Measurements from ENCODE around the gene CDC20B. TPM values are rescaled to one million over a fixed set of nuclear protein-coding genes. Genes with fewer than 3 reads are reported as not detected.

CDC20B gene
- total RNA-seq, 1 donor from 2014 or later: not detected

- Mint-ChIP-seq H3K9me3 (no peaks in the 10 kb centered on the region), H3K27ac (ENCODE audit: unreplicated experiment) (no peak overlapping the region), H3K4me3 (no peak overlapping the region), H3K36me3 (ENCODE audit: low read depth) (no peaks in the 10 kb centered on the region), H3K4me1 (no peaks in the 10 kb centered on the region), H3K27me3 (ENCODE audit: low read depth) (peaks cover 56% of the 10 kb centered on the region)
- TF ChIP-seq CTCF (conservative IDR thresholded peaks at IDR 0.05): no peak
- DNase-seq (ENCODE audit: low read depth, low spot score): no peak
These were observed 38.4 kb upstream of the CDC20B start for GRCh38 chr5:55211184-55211874.

GRCh38 chr5:55205001-55205400 lies 32.0 kb upstream of the CDC20B start:
- DNase-seq (ENCODE audit: low read depth, low spot score): no peak
- Mint-ChIP-seq H3K9me3 (peaks cover 6% of the 10 kb centered on the region), H3K27ac (ENCODE audit: unreplicated experiment) (no peak overlapping the region), H3K4me1 (no peaks in the 10 kb centered on the region), H3K4me3 (no peak overlapping the region), H3K27me3 (ENCODE audit: low read depth) (peaks cover 64% of the 10 kb centered on the region), H3K36me3 (ENCODE audit: low read depth) (no peaks in the 10 kb centered on the region)
- TF ChIP-seq CTCF (conservative IDR thresholded peaks at IDR 0.05): no peak

- peaks cover 73% of the 10 kb centered on the region for H3K27me3 Mint-ChIP-seq (ENCODE audit: low read depth)
- H3K36me3 Mint-ChIP-seq (ENCODE audit: low read depth): no peaks in the 10 kb centered on the region
- TF ChIP-seq CTCF (conservative IDR thresholded peaks at IDR 0.05): no peak
- no peak overlapping the region for H3K4me3 Mint-ChIP-seq
- H3K9me3 Mint-ChIP-seq: peaks cover 2% of the 10 kb centered on the region
- no peak overlapping the region for H3K27ac Mint-ChIP-seq (ENCODE audit: unreplicated experiment)
- H3K4me1 Mint-ChIP-seq: peaks cover 3% of the 10 kb centered on the region
- no peak for DNase-seq (ENCODE audit: low read depth, low spot score)
These were observed 18.2 kb upstream of the CDC20B start for GRCh38 chr5:55191165-55191564.

GRCh38 chr5:55188656-55189540 lies 15.9 kb upstream of the CDC20B start:
- H3K27ac Mint-ChIP-seq (ENCODE audit: unreplicated experiment): no peak overlapping the region
- no peak overlapping the region for H3K4me3 Mint-ChIP-seq
- H3K36me3 Mint-ChIP-seq (ENCODE audit: low read depth): no peaks in the 10 kb centered on the region
- peaks cover 71% of the 10 kb centered on the region for H3K27me3 Mint-ChIP-seq (ENCODE audit: low read depth)
- peaks cover 3% of the 10 kb centered on the region for H3K4me1 Mint-ChIP-seq
- H3K9me3 Mint-ChIP-seq: peaks cover 2% of the 10 kb centered on the region
- no peak for DNase-seq (ENCODE audit: low read depth, low spot score)
- no peak for TF ChIP-seq CTCF (conservative IDR thresholded peaks at IDR 0.05)

- no peak for DNase-seq (ENCODE audit: low read depth, low spot score)
- Mint-ChIP-seq H3K9me3 (peaks cover 2% of the 10 kb centered on the region), H3K36me3 (ENCODE audit: low read depth) (no peaks in the 10 kb centered on the region)
These were observed 14.4 kb upstream of the CDC20B start for GRCh38 chr5:55187370-55187769.

More at GRCh38 chr5:55187370-55187769, 14.4 kb upstream of the CDC20B start:
- Mint-ChIP-seq H3K27ac (ENCODE audit: unreplicated experiment) (no peak overlapping the region), H3K27me3 (ENCODE audit: low read depth) (peaks cover 68% of the 10 kb centered on the region), H3K4me1 (peaks cover 3% of the 10 kb centered on the region), H3K4me3 (no peak overlapping the region)
- TF ChIP-seq CTCF (conservative IDR thresholded peaks at IDR 0.05): peak; percentile 43

Measured in neural crest cell (in vitro differentiated cells).